Neural crest cell (in vitro differentiated cells): ENCODE measurements around the gene ADGRB2. TPM values are rescaled to one million over a fixed set of nuclear protein-coding genes. Genes with fewer than 3 reads are reported as not detected.

Experiments
- DNase-seq: peaks from one replicate; pipeline ENCODE4 v3.0.0; 2021; ENCODE audit warnings: low read depth, mixed read lengths, low spot score
- H3K27ac Mint-ChIP-seq: one replicate; pipeline ENCODE4 v1.8.0; 2021; ENCODE audit warnings: mild to moderate bottlenecking, mixed read lengths; ENCODE audit not compliant: unreplicated experiment
- H3K27me3 Mint-ChIP-seq: 2 replicates; pipeline ENCODE4 v1.8.0; 2021; ENCODE audit warnings: low read depth, mild to moderate bottlenecking, mixed read lengths
- H3K36me3 Mint-ChIP-seq: 2 replicates; pipeline ENCODE4 v1.8.0; 2021; ENCODE audit warnings: low read depth, mild to moderate bottlenecking, mixed read lengths
- H3K4me1 Mint-ChIP-seq: 2 replicates; pipeline ENCODE4 v1.8.0; 2021; ENCODE audit warnings: mixed read lengths
- H3K4me3 Mint-ChIP-seq: one replicate; pipeline ENCODE4 v1.8.0; 2021; ENCODE audit warnings: mild to moderate bottlenecking, mixed read lengths
- H3K9me3 Mint-ChIP-seq: 2 replicates; pipeline ENCODE4 v1.8.0; 2021; ENCODE audit warnings: mixed read lengths
- CTCF ChIP-seq: fragments of 200-600 bp; sonication (generic); conservative IDR thresholded peaks from 2 replicates; pipeline ENCODE4 v1.5.0; 2021; ENCODE audit warnings: antibody characterized with exemption, mild to moderate bottlenecking
- total RNA-seq: library from RNA; stranded (reverse); gene quantifications from 2 replicates; pipeline ENCODE4 v1.2.1, GENCODE V29; 2021

Gene ADGRB2
- total RNA-seq, 1 donor from 2014 or later: 18.8 TPM

- Mint-ChIP-seq H3K4me3 (no peak overlapping the region), H3K27me3 (no peaks in the 10 kb centered on the region), H3K27ac (no peak overlapping the region), H3K9me3 (no peaks in the 10 kb centered on the region), H3K36me3 (no peaks in the 10 kb centered on the region), H3K4me1 (peaks cover 9% of the 10 kb centered on the region)
- TF ChIP-seq CTCF: no peak
- no peak for DNase-seq
Measured at GRCh38 chr1:31696242-31696641, 67.9 kb downstream of the ADGRB2 start.

GRCh38 chr1:31695327-31695726, 68.8 kb downstream of the ADGRB2 start:
- Mint-ChIP-seq H3K9me3 (no peaks in the 10 kb centered on the region), H3K36me3 (no peaks in the 10 kb centered on the region), H3K4me3 (no peak overlapping the region), H3K27me3 (no peaks in the 10 kb centered on the region), H3K4me1 (peaks cover 9% of the 10 kb centered on the region), H3K27ac (no peak overlapping the region)
- TF ChIP-seq CTCF: no peak
- DNase-seq: no peak

GRCh38 chr1:31694964-31695313, 69.2 kb downstream of the ADGRB2 start:
- H3K9me3 Mint-ChIP-seq: no peaks in the 10 kb centered on the region
- peak overlapping the region; percentile 35 for H3K27ac Mint-ChIP-seq
- no peak for DNase-seq
- TF ChIP-seq CTCF: no peak
- peaks cover 12% of the 10 kb centered on the region for H3K4me1 Mint-ChIP-seq
- H3K36me3 Mint-ChIP-seq: no peaks in the 10 kb centered on the region
- H3K4me3 Mint-ChIP-seq: no peak overlapping the region
- H3K27me3 Mint-ChIP-seq: no peaks in the 10 kb centered on the region

- H3K36me3 Mint-ChIP-seq: no peaks in the 10 kb centered on the region
- H3K9me3 Mint-ChIP-seq: no peaks in the 10 kb centered on the region
- TF ChIP-seq CTCF: no peak
- H3K4me1 Mint-ChIP-seq: peaks cover 14% of the 10 kb centered on the region
- H3K4me3 Mint-ChIP-seq: no peak overlapping the region
- H3K27ac Mint-ChIP-seq: no peak overlapping the region
- H3K27me3 Mint-ChIP-seq: no peaks in the 10 kb centered on the region
- DNase-seq: no peak
Measured at GRCh38 chr1:31694069-31694963, 69.8 kb downstream of the ADGRB2 start.

GRCh38 chr1:31693231-31693630, 70.9 kb downstream of the ADGRB2 start:
- Mint-ChIP-seq H3K9me3 (no peaks in the 10 kb centered on the region), H3K27ac (no peak overlapping the region), H3K36me3 (no peaks in the 10 kb centered on the region), H3K4me1 (peaks cover 14% of the 10 kb centered on the region), H3K4me3 (no peak overlapping the region), H3K27me3 (no peaks in the 10 kb centered on the region)
- no peak for TF ChIP-seq CTCF
- no peak for DNase-seq
